PC-9 (cell line): ENCODE results near the gene CCDC3. TPM values are rescaled to one million over a fixed set of nuclear protein-coding genes. Genes with fewer than 3 reads are reported as not detected.

Experiments
- BruUV-seq: library from RNA; stranded (reverse); fragments of 400-500 nt; replicated peaks from 2 replicates; lab custom pipeline; 2021; lab: Mats Ljungman, UMichigan
- CTCF ChIA-PET: fragments of 300-600 bp; sonication (Branson Sonifier 250); formaldehyde crosslinking; loops from one replicate; lab custom pipeline; 2022; ENCODE audit warnings: antibody characterized with exemption; lab: Charles Lee
- POLR2A ChIA-PET: fragments of 300-600 bp; sonication (Branson Sonifier 250); formaldehyde crosslinking; loops from one replicate; lab custom pipeline; 2022; ENCODE audit warnings: antibody characterized with exemption; ENCODE audit not compliant: unreplicated experiment; lab: Charles Lee
- DNase-seq, 2 experiments: peaks; one replicate each; pipeline versions ENCODE4 v3.0.0 to v3.0.0-alpha.2; 2015 to 2022; ENCODE audit warnings: mixed read lengths in 1 of 2
- H2AFZ ChIP-seq: fragments of 200-600 bp; sonication (generic); 2 replicates; pipeline ENCODE4 v1.8.1; 2017; ENCODE audit warnings: antibody characterized with exemption
- H3F3A ChIP-seq: fragments of 200-600 bp; sonication (generic); 2 replicates; pipeline ENCODE4 v1.8.1; 2017; ENCODE audit warnings: antibody characterized with exemption, mild to moderate bottlenecking, low read depth; ENCODE audit not compliant: insufficient read depth
- H3K27ac ChIP-seq: fragments of 200-600 bp; sonication (generic); 2 replicates; pipeline ENCODE4 v1.6.1; 2016; ENCODE audit warnings: mixed run types
- H3K27me3 ChIP-seq: fragments of 200-600 bp; sonication (generic); 2 replicates; pipeline ENCODE4 v1.6.1; 2016; ENCODE audit warnings: low read depth, mixed run types; ENCODE audit not compliant: insufficient read depth
- H3K36me3 ChIP-seq: fragments of 200-600 bp; sonication (generic); 2 replicates; pipeline ENCODE4 v1.6.1; 2016; ENCODE audit warnings: low read depth, mixed run types
- H3K4me1 ChIP-seq: fragments of 200-600 bp; sonication (generic); replicated peaks from 2 replicates; pipeline ENCODE4 v1.6.1; 2016; ENCODE audit warnings: mixed run types; ENCODE audit not compliant: insufficient read depth
- H3K4me2 ChIP-seq: fragments of 200-600 bp; sonication (generic); 2 replicates; pipeline ENCODE4 v1.6.1; 2017; ENCODE audit warnings: mixed run types
- H3K4me3 ChIP-seq: fragments of 200-600 bp; sonication (generic); 2 replicates; pipeline ENCODE4 v1.6.1; 2016; ENCODE audit warnings: mixed run types
- H3K79me2 ChIP-seq: fragments of 200-600 bp; sonication (generic); 2 replicates; pipeline ENCODE4 v1.6.1; 2017; ENCODE audit warnings: low read depth, mixed run types
- H3K9me2 ChIP-seq: fragments of 200-600 bp; sonication (generic); 2 replicates; pipeline ENCODE4 v1.8.1; 2017; ENCODE audit warnings: mild to moderate bottlenecking; ENCODE audit not compliant: insufficient read depth
- H3K9me3 ChIP-seq: fragments of 200-600 bp; sonication (generic); 2 replicates; pipeline ENCODE4 v1.8.1; 2016; ENCODE audit warnings: low read depth; ENCODE audit not compliant: insufficient read depth
- H4K20me1 ChIP-seq: fragments of 200-600 bp; sonication (generic); 2 replicates; pipeline ENCODE4 v1.8.1; 2017; ENCODE audit not compliant: insufficient read depth
- CTCF ChIP-seq: fragments of 200-600 bp; sonication (generic); conservative IDR thresholded peaks from 2 replicates; pipeline ENCODE4 v1.6.1; 2017; ENCODE audit warnings: mixed run types, antibody characterized with exemption, mild to moderate bottlenecking, moderate library complexity
- EZH2 ChIP-seq: fragments of 200-600 bp; sonication (generic); IDR thresholded peaks from 2 replicates; pipeline ENCODE4 v1.8.0; 2017; ENCODE audit warnings: antibody characterized with exemption, low read depth
- intact Hi-C: fragments of 100-400 bp; cut with micrococcal nuclease; formaldehyde crosslinking; loops from one replicate; pipeline ENCODE4 v1.10.0; 2022; ENCODE audit not compliant: unreplicated experiment
- total RNA-seq: library from RNA; stranded (reverse); gene quantifications from 2 replicates; pipeline ENCODE4 v1.2.3, GENCODE V29; 2021

CCDC3 gene
- total RNA-seq, 1 experiment from 2014 or later, result not detected

- Histone ChIP-seq H2AFZ (no peak overlapping the region), H3K4me1 (no peaks in the 10 kb centered on the region), H3K27me3 (peaks cover 57% of the 10 kb centered on the region), H3K9me2 (no peaks in the 10 kb centered on the region), H3K4me3 (no peak overlapping the region), H3K4me2 (no peak overlapping the region), H3K9me3 (no peaks in the 10 kb centered on the region), H3K79me2 (no peaks in the 10 kb centered on the region), H3K36me3 (no peaks in the 10 kb centered on the region), H3F3A (no peaks in the 10 kb centered on the region), H4K20me1 (no peaks in the 10 kb centered on the region), H3K27ac (no peak overlapping the region)
- no peak for TF ChIP-seq EZH2
- no peak for TF ChIP-seq CTCF
- ChIA-PET POLR2A (no interaction called here), CTCF (no interaction called here)
- no peak for DNase-seq
- BruUV-seq, result no TSS peak
- intact Hi-C loops, result no loop called here
Measured at GRCh38 chr10:12924911-12925310, 76.6 kb downstream of the CCDC3 start.

GRCh38 chr10:12922117-12922900 lies 79.2 kb downstream of the CCDC3 start:
- Histone ChIP-seq H3K79me2 (no peaks in the 10 kb centered on the region), H3K9me2 (no peaks in the 10 kb centered on the region), H3K4me3 (no peak overlapping the region), H3K4me2 (no peak overlapping the region), H3F3A (no peaks in the 10 kb centered on the region), H3K27ac (no peak overlapping the region), H3K9me3 (no peaks in the 10 kb centered on the region), H4K20me1 (no peaks in the 10 kb centered on the region), H3K36me3 (no peaks in the 10 kb centered on the region), H3K27me3 (peaks cover 60% of the 10 kb centered on the region), H2AFZ (no peak overlapping the region), H3K4me1 (no peaks in the 10 kb centered on the region)
- no peak for DNase-seq
- intact Hi-C loops, result no loop called here
- ChIA-PET POLR2A (no interaction called here), CTCF (no interaction called here)
- no TSS peak for BruUV-seq
- no peak for TF ChIP-seq CTCF
- TF ChIP-seq EZH2, result no peak

GRCh38 chr10:12921163-12921562 lies 80.3 kb downstream of the CCDC3 start:
- no peaks in the 10 kb centered on the region for H3K9me3 ChIP-seq
- no peak for TF ChIP-seq CTCF
- TF ChIP-seq EZH2, result no peak
- no peaks in the 10 kb centered on the region for H3F3A ChIP-seq
- no peak for DNase-seq
- H3K9me2 ChIP-seq, result no peaks in the 10 kb centered on the region
- no peak overlapping the region for H2AFZ ChIP-seq
- no peak overlapping the region for H3K4me2 ChIP-seq
- no peak overlapping the region for H3K4me3 ChIP-seq
- BruUV-seq, result no TSS peak
- H4K20me1 ChIP-seq, result no peaks in the 10 kb centered on the region
- H3K36me3 ChIP-seq, result no peaks in the 10 kb centered on the region
- ChIA-PET POLR2A (no interaction called here), CTCF (no interaction called here)
- H3K4me1 ChIP-seq, result no peaks in the 10 kb centered on the region
- no peak overlapping the region for H3K27ac ChIP-seq
- intact Hi-C loops, result no loop called here
- no peaks in the 10 kb centered on the region for H3K79me2 ChIP-seq
- H3K27me3 ChIP-seq, result peaks cover 52% of the 10 kb centered on the region
